Measurements from ENCODE around the gene CST9. TPM values are rescaled to one million over a fixed set of nuclear protein-coding genes. Genes with fewer than 3 reads are reported as not detected.

Gene CST9
- total and polyA plus RNA-seq, 2 of the 13 experiments (the other 11 are each of a cell fraction or from before 2014, with no cell fraction given) = 0.07 TPM; not detected in 1

- no peak for TF ChIP-seq ZNF224 (CRISPR knock-in tag; IDR thresholded peaks at IDR 0.05)
- TF ChIP-seq KDM3A (CRISPR knock-in tag; IDR thresholded peaks at IDR 0.05; ENCODE audit: low read depth) = no peak
- no peak for TF ChIP-seq MXD4 (CRISPR knock-in tag; IDR thresholded peaks at IDR 0.05)
- TF ChIP-seq ETS1 (CRISPR knock-in tag; IDR thresholded peaks at IDR 0.05) = no peak
- TF ChIP-seq TCF7L2 (IDR thresholded peaks at IDR 0.05; ENCODE audit: low read depth, low read length) = no peak
- 0 out of 2 replicates have a peak, but pooled peaks have one; percentile 15 for TF ChIP-seq ZNF225 (CRISPR knock-in tag; IDR thresholded peaks at IDR 0.05)
- no peak for TF ChIP-seq MIER3 (CRISPR knock-in tag; IDR thresholded peaks at IDR 0.05; ENCODE audit: borderline replicate concordance)
- TF ChIP-seq, protein P1, sequence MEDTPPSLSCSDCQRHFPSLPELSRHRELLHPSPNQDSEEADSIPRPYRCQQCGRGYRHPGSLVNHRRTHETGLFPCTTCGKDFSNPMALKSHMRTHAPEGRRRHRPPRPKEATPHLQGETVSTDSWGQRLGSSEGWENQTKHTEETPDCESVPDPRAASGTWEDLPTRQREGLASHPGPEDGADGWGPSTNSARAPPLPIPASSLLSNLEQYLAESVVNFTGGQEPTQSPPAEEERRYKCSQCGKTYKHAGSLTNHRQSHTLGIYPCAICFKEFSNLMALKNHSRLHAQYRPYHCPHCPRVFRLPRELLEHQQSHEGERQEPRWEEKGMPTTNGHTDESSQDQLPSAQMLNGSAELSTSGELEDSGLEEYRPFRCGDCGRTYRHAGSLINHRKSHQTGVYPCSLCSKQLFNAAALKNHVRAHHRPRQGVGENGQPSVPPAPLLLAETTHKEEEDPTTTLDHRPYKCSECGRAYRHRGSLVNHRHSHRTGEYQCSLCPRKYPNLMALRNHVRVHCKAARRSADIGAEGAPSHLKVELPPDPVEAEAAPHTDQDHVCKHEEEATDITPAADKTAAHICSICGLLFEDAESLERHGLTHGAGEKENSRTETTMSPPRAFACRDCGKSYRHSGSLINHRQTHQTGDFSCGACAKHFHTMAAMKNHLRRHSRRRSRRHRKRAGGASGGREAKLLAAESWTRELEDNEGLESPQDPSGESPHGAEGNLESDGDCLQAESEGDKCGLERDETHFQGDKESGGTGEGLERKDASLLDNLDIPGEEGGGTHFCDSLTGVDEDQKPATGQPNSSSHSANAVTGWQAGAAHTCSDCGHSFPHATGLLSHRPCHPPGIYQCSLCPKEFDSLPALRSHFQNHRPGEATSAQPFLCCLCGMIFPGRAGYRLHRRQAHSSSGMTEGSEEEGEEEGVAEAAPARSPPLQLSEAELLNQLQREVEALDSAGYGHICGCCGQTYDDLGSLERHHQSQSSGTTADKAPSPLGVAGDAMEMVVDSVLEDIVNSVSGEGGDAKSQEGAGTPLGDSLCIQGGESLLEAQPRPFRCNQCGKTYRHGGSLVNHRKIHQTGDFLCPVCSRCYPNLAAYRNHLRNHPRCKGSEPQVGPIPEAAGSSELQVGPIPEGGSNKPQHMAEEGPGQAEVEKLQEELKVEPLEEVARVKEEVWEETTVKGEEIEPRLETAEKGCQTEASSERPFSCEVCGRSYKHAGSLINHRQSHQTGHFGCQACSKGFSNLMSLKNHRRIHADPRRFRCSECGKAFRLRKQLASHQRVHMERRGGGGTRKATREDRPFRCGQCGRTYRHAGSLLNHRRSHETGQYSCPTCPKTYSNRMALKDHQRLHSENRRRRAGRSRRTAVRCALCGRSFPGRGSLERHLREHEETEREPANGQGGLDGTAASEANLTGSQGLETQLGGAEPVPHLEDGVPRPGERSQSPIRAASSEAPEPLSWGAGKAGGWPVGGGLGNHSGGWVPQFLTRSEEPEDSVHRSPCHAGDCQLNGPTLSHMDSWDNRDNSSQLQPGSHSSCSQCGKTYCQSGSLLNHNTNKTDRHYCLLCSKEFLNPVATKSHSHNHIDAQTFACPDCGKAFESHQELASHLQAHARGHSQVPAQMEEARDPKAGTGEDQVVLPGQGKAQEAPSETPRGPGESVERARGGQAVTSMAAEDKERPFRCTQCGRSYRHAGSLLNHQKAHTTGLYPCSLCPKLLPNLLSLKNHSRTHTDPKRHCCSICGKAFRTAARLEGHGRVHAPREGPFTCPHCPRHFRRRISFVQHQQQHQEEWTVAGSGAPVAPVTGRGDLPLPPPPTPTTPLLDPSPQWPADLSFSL (CRISPR knock-in tag; IDR thresholded peaks at IDR 0.05) = no peak
- TF ChIP-seq ZNF335 (CRISPR knock-in tag; IDR thresholded peaks at IDR 0.05) = no peak
- TF ChIP-seq SRSF9 (IDR thresholded peaks at IDR 0.05; ENCODE audit: borderline replicate concordance, insufficient read depth, low read depth, low read length, poor library complexity, severe bottlenecking) = no peak
- TF ChIP-seq KLF13 (CRISPR knock-in tag; IDR thresholded peaks at IDR 0.05) = no peak
- TF ChIP-seq DDIT3 (CRISPR knock-in tag; IDR thresholded peaks at IDR 0.05) = no peak
- TF ChIP-seq ZNF569 (CRISPR knock-in tag; IDR thresholded peaks at IDR 0.05; ENCODE audit: borderline replicate concordance) = no peak
- TF ChIP-seq MTF1 (CRISPR knock-in tag; IDR thresholded peaks at IDR 0.05) = no peak
- TF ChIP-seq, protein P2, sequence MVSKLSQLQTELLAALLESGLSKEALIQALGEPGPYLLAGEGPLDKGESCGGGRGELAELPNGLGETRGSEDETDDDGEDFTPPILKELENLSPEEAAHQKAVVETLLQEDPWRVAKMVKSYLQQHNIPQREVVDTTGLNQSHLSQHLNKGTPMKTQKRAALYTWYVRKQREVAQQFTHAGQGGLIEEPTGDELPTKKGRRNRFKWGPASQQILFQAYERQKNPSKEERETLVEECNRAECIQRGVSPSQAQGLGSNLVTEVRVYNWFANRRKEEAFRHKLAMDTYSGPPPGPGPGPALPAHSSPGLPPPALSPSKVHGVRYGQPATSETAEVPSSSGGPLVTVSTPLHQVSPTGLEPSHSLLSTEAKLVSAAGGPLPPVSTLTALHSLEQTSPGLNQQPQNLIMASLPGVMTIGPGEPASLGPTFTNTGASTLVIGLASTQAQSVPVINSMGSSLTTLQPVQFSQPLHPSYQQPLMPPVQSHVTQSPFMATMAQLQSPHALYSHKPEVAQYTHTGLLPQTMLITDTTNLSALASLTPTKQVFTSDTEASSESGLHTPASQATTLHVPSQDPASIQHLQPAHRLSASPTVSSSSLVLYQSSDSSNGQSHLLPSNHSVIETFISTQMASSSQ (IDR thresholded peaks at IDR 0.05; ENCODE audit: low read depth) = no peak
- TF ChIP-seq, protein P2 (CRISPR knock-in tag; IDR thresholded peaks at IDR 0.05; ENCODE audit: borderline replicate concordance) = 0 out of 2 replicates have a peak, but pooled peaks have one; percentile 24
- TF ChIP-seq ZFY (CRISPR knock-in tag; IDR thresholded peaks at IDR 0.05) = no peak
These were observed 27.2 kb upstream of the CST9 start (continued) for GRCh38 chr20:23632711-23633573.

All from HepG2 (cell line).